Calu3 (cell line): ENCODE measurements around the gene ULBP3. TPM values are rescaled to one million over a fixed set of nuclear protein-coding genes. Genes with fewer than 3 reads are reported as not detected.

Experiments used
- BruUV-seq: library from RNA; stranded (reverse); fragments of 400-500 nt; replicated peaks from 2 replicates; lab custom pipeline; 2021; lab: Mats Ljungman, UMichigan
- CTCF ChIA-PET: fragments of 300-600 bp; sonication (Branson Sonifier 250); formaldehyde crosslinking; loops from one replicate; lab custom pipeline; 2022; ENCODE audit warnings: antibody characterized with exemption; lab: Charles Lee
- DNase-seq: peaks from one replicate; pipeline ENCODE4 v3.0.0; 2022
- H3K27ac Mint-ChIP-seq: one replicate; pipeline ENCODE4 v1.8.0; 2022; ENCODE audit warnings: mixed read lengths; ENCODE audit not compliant: unreplicated experiment
- H3K27me3 Mint-ChIP-seq: one replicate; pipeline ENCODE4 v1.8.0; 2022; ENCODE audit warnings: mixed read lengths; ENCODE audit not compliant: unreplicated experiment
- H3K36me3 Mint-ChIP-seq: one replicate; pipeline ENCODE4 v1.8.0; 2022; ENCODE audit warnings: mild to moderate bottlenecking, moderate library complexity, mixed read lengths; ENCODE audit not compliant: insufficient read depth, unreplicated experiment
- H3K4me1 Mint-ChIP-seq: one replicate; pipeline ENCODE4 v1.8.0; 2022; ENCODE audit warnings: mild to moderate bottlenecking, low read depth, mixed read lengths; ENCODE audit not compliant: unreplicated experiment
- H3K4me3 Mint-ChIP-seq: one replicate; pipeline ENCODE4 v1.8.0; 2022; ENCODE audit warnings: mild to moderate bottlenecking, low read depth, moderate library complexity, mixed read lengths; ENCODE audit not compliant: unreplicated experiment
- H3K9me3 Mint-ChIP-seq: one replicate; pipeline ENCODE4 v1.8.0; 2022; ENCODE audit warnings: low read depth, mixed read lengths; ENCODE audit not compliant: unreplicated experiment
- CTCF ChIP-seq: fragments of 200-600 bp; IDR thresholded peaks from one replicate; pipeline ENCODE4 v1.8.0; 2022; ENCODE audit warnings: antibody characterized with exemption; ENCODE audit not compliant: unreplicated experiment
- intact Hi-C: fragments of 100-400 bp; cut with micrococcal nuclease; formaldehyde crosslinking; loops from one replicate; pipeline ENCODE4 v1.10.0; 2022; ENCODE audit not compliant: unreplicated experiment
- total RNA-seq: library from RNA; stranded (reverse); gene quantifications from 2 replicates; pipeline ENCODE4 v1.2.3, GENCODE V29; 2022

The ULBP3 gene
- total RNA-seq, 1 experiment from 2014 or later: 8.4 TPM

- H3K36me3 Mint-ChIP-seq: peaks cover 3% of the 10 kb centered on the region
- H3K4me1 Mint-ChIP-seq: peaks cover under 1% of the 10 kb centered on the region
- TF ChIP-seq CTCF: no peak
- no peak overlapping the region for H3K4me3 Mint-ChIP-seq
- intact Hi-C loops: no loop called here
- H3K27me3 Mint-ChIP-seq: peaks cover 70% of the 10 kb centered on the region
- no peaks in the 10 kb centered on the region for H3K9me3 Mint-ChIP-seq
- no TSS peak for BruUV-seq
- no peak overlapping the region for H3K27ac Mint-ChIP-seq
- CTCF ChIA-PET: no interaction called here
- no peak for DNase-seq
Observed at GRCh38 chr6:150030611-150031010, 38.3 kb downstream of the ULBP3 start.

GRCh38 chr6:150029749-150030148 lies 39.2 kb downstream of the ULBP3 start:
- no peaks in the 10 kb centered on the region for H3K9me3 Mint-ChIP-seq
- TF ChIP-seq CTCF: no peak
- intact Hi-C loops: no loop called here
- H3K27me3 Mint-ChIP-seq: peaks cover 70% of the 10 kb centered on the region
- no peak overlapping the region for H3K27ac Mint-ChIP-seq
- CTCF ChIA-PET: no interaction called here
- no peak for DNase-seq
- peaks cover 8% of the 10 kb centered on the region for H3K4me1 Mint-ChIP-seq
- H3K4me3 Mint-ChIP-seq: no peak overlapping the region
- no TSS peak for BruUV-seq
- peaks cover 6% of the 10 kb centered on the region for H3K36me3 Mint-ChIP-seq

- Mint-ChIP-seq H3K4me1 (peaks cover 8% of the 10 kb centered on the region), H3K27ac (no peak overlapping the region), H3K4me3 (no peak overlapping the region), H3K9me3 (no peaks in the 10 kb centered on the region), H3K36me3 (peaks cover 6% of the 10 kb centered on the region), H3K27me3 (peaks cover 69% of the 10 kb centered on the region)
- DNase-seq: no peak
- no TSS peak for BruUV-seq
- CTCF ChIA-PET: no interaction called here
- intact Hi-C loops: no loop called here
- no peak for TF ChIP-seq CTCF
Observed at GRCh38 chr6:150029276-150029675, 39.6 kb downstream of the ULBP3 start.

GRCh38 chr6:150028799-150029198 lies 40.1 kb downstream of the ULBP3 start:
- H3K36me3 Mint-ChIP-seq: peaks cover 6% of the 10 kb centered on the region
- peaks cover 8% of the 10 kb centered on the region for H3K4me1 Mint-ChIP-seq
- BruUV-seq: no TSS peak
- no peak for DNase-seq
- H3K27ac Mint-ChIP-seq: no peak overlapping the region
- TF ChIP-seq CTCF: no peak
- no peaks in the 10 kb centered on the region for H3K9me3 Mint-ChIP-seq
- peaks cover 64% of the 10 kb centered on the region for H3K27me3 Mint-ChIP-seq
- CTCF ChIA-PET: no interaction called here
- intact Hi-C loops: no loop called here
- H3K4me3 Mint-ChIP-seq: no peak overlapping the region
